Measurements from ENCODE around the gene PHLDB2. TPM values are rescaled to one million over a fixed set of nuclear protein-coding genes. Genes with fewer than 3 reads are reported as not detected.

The PHLDB2 gene
- total and polyA plus RNA-seq, 10 of the 15 experiments (the other 5 are each of a cell fraction or from before 2014, with no cell fraction given), result 0.03 to 0.67 (median 0.40) TPM

GRCh38 chr3:111965484-111965883, 106.4 kb downstream of the PHLDB2 start (continued):
- TF ChIP-seq, protein P1, sequence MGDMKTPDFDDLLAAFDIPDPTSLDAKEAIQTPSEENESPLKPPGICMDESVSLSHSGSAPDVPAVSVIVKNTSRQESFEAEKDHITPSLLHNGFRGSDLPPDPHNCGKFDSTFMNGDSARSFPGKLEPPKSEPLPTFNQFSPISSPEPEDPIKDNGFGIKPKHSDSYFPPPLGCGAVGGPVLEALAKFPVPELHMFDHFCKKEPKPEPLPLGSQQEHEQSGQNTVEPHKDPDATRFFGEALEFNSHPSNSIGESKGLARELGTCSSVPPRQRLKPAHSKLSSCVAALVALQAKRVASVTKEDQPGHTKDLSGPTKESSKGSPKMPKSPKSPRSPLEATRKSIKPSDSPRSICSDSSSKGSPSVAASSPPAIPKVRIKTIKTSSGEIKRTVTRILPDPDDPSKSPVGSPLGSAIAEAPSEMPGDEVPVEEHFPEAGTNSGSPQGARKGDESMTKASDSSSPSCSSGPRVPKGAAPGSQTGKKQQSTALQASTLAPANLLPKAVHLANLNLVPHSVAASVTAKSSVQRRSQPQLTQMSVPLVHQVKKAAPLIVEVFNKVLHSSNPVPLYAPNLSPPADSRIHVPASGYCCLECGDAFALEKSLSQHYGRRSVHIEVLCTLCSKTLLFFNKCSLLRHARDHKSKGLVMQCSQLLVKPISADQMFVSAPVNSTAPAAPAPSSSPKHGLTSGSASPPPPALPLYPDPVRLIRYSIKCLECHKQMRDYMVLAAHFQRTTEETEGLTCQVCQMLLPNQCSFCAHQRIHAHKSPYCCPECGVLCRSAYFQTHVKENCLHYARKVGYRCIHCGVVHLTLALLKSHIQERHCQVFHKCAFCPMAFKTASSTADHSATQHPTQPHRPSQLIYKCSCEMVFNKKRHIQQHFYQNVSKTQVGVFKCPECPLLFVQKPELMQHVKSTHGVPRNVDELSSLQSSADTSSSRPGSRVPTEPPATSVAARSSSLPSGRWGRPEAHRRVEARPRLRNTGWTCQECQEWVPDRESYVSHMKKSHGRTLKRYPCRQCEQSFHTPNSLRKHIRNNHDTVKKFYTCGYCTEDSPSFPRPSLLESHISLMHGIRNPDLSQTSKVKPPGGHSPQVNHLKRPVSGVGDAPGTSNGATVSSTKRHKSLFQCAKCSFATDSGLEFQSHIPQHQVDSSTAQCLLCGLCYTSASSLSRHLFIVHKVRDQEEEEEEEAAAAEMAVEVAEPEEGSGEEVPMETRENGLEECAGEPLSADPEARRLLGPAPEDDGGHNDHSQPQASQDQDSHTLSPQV (IDR thresholded peaks at IDR 0.05), result no peak
- TF ChIP-seq, protein P2, sequence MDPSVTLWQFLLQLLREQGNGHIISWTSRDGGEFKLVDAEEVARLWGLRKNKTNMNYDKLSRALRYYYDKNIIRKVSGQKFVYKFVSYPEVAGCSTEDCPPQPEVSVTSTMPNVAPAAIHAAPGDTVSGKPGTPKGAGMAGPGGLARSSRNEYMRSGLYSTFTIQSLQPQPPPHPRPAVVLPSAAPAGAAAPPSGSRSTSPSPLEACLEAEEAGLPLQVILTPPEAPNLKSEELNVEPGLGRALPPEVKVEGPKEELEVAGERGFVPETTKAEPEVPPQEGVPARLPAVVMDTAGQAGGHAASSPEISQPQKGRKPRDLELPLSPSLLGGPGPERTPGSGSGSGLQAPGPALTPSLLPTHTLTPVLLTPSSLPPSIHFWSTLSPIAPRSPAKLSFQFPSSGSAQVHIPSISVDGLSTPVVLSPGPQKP (IDR thresholded peaks at IDR 0.05; ENCODE audit: low read depth, low read length), result no peak

GRCh38 chr3:111967068-111967467, 108.0 kb downstream of the PHLDB2 start:
- ATAC-seq, result no peak
- SMC1A ChIA-PET (ENCODE audit: uncharacterized antibody, unreplicated experiment), result interaction anchor here (0.6 to 23.3 kb wide), 30 partner anchors 11 to 389 kb away, joined by 3 to 424 read pairs (median 6); partner anchors contain the start of genes ABHD10 and PHLDB2
- H3K27ac ChIP-seq (ENCODE audit: control insufficient read depth, insufficient read depth), result no peak overlapping the region
- no peaks in the 10 kb centered on the region for H4K20me1 ChIP-seq (ENCODE audit: control insufficient read depth, insufficient read depth)
- H3K4me3 ChIP-seq, result no peak overlapping the region
- POLR2A ChIA-PET, result interaction anchor here (0.6 to 1.4 kb wide), 3 partner anchors 72 to 274 kb away, joined by 3 to 4 read pairs (median 3); no protein-coding TSS in a partner anchor
- no TSS peak for BruUV-seq (replicated peaks)
- H3K9ac ChIP-seq (ENCODE audit: control insufficient read depth, insufficient read depth, low read length), result no peak overlapping the region
- no peaks in the 10 kb centered on the region for H3K27me3 ChIP-seq (replicated peaks in 1 of 2; ENCODE audit: control insufficient read depth in 2 of 2, insufficient read depth in 2 of 2, low read length in 1 of 2)
- H3K36me3 ChIP-seq (ENCODE audit: control insufficient read depth in 2 of 2, insufficient read depth in 2 of 2, low read length in 1 of 2), result no peaks in the 10 kb centered on the region
- no peak for FAIRE-seq
- CTCF ChIA-PET, result interaction anchor here (1.0 to 9.8 kb wide), 37 partner anchors 10 to 389 kb away, joined by 3 to 380 read pairs (median 8); partner anchors contain the start of gene ABHD10
- in situ Hi-C loops (cut with MboI) (no loop called here), intact Hi-C loops (cut with micrococcal nuclease; ENCODE audit: unreplicated experiment) (loop anchor here (1.0 to 2.0 kb wide), 5 partner anchors 72 to 390 kb away; no protein-coding TSS in a partner anchor)
- TF ChIP-seq RBBP5 (conservative IDR thresholded peaks at IDR 0.05) (no peak), ATF2 (IDR thresholded peaks at IDR 0.05; ENCODE audit: low read length) (no peak), CHD1 (IDR thresholded peaks at IDR 0.05; ENCODE audit: low read depth, low read length) (no peak)
- TF ChIP-seq, protein P1 (IDR thresholded peaks at IDR 0.05), result no peak
- no peak overlapping the region for H3K4me2 ChIP-seq (ENCODE audit: control insufficient read depth, insufficient read depth)
- RAD21 ChIA-PET (ENCODE audit: unreplicated experiment), result interaction anchor here (1.0 to 10.6 kb wide), 22 partner anchors 9 to 389 kb away, joined by 3 to 177 read pairs (median 6); partner anchors contain the start of genes ABHD10 and PHLDB2
- no peak for DNase-seq (ENCODE audit: low read depth, low spot score)
- H3K79me2 ChIP-seq (ENCODE audit: control insufficient read depth, insufficient read depth, low read length), result no peaks in the 10 kb centered on the region
- WGBS (ENCODE audit: insufficient coverage, insufficient replicate concordance, low lambda C conversion rate, missing lambda C conversion rate), result 2% methylated on average over 3 of the region's 3 CpGs
- H2AFZ ChIP-seq (ENCODE audit: control insufficient read depth, low read depth, low read length), result no peak overlapping the region
- no peaks in the 10 kb centered on the region for H3K4me1 ChIP-seq (ENCODE audit: control insufficient read depth, insufficient read depth, low read length)
- no peaks in the 10 kb centered on the region for H3K9me3 ChIP-seq (replicated peaks; ENCODE audit: control insufficient read depth, insufficient read depth, low read length)
